Effector memory CD4-positive, alpha-beta T cell (primary cell): ENCODE results near the gene MGME1.

Experiments used
- DNase-seq, 3 donors: peaks; one replicate each; pipeline ENCODE4 v3.0.0-alpha.2; 2020
- H3K27ac ChIP-seq: 2 replicates; pipeline ENCODE4 v1.7.0; 2013; ENCODE audit warnings: mild to moderate bottlenecking, low read length, moderate library complexity; ENCODE audit not compliant: insufficient read depth, poor library complexity, severe bottlenecking
- H3K27me3 ChIP-seq: replicated peaks from 2 replicates; pipeline ENCODE4 v1.7.0; 2013; ENCODE audit warnings: mild to moderate bottlenecking, low read length; ENCODE audit not compliant: insufficient read depth, control insufficient read depth, poor library complexity, severe bottlenecking
- H3K36me3 ChIP-seq: 2 replicates; pipeline ENCODE4 v1.7.0; 2013; ENCODE audit warnings: mild to moderate bottlenecking, low read length, moderate library complexity; ENCODE audit not compliant: control insufficient read depth, insufficient read depth
- H3K4me1 ChIP-seq: 2 replicates; pipeline ENCODE4 v1.7.0; 2013; ENCODE audit warnings: low read length, mild to moderate bottlenecking; ENCODE audit not compliant: control insufficient read depth, insufficient read depth, poor library complexity, severe bottlenecking
- H3K4me3 ChIP-seq: 2 replicates; pipeline ENCODE4 v1.7.0; 2013; ENCODE audit warnings: low read length, low read depth, mild to moderate bottlenecking; ENCODE audit not compliant: insufficient read depth, poor library complexity, severe bottlenecking
- H3K9me3 ChIP-seq: 2 replicates; pipeline ENCODE4 v1.7.0; 2013; ENCODE audit warnings: mild to moderate bottlenecking, low read length, moderate library complexity; ENCODE audit not compliant: control insufficient read depth

The MGME1 gene

DNA sequence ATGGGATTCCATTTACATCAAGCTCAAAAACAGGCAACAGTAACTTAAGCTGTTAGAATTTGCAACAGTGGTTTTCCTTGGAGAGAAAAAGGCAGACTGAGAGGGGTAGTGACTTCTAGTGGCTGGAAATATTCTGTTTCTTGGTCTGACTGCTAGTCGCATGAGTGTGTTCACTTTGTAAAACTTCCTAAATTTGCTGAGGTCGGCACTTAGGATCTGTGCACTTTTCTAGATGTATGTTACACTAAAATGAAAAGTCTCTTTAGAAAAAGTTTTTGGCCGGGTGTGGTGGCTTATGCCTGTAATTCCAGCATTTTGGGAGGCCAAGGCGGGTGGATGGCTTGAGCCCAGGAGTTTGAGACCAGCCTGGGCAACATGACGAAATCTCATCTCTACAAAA lies 70.2 kb downstream of the MGME1 start:
- Histone ChIP-seq H3K9me3 (no peaks in the 10 kb centered on the region), H3K4me3 (no peak overlapping the region), H3K4me1 (no peaks in the 10 kb centered on the region), H3K36me3 (no peaks in the 10 kb centered on the region), H3K27me3 (peaks cover 3% of the 10 kb centered on the region), H3K27ac (no peak overlapping the region)
- no peak for DNase-seq
